Stomach (tissue), 4 donors: ENCODE data around the gene PDSS2.
"Not testable (repeated sequence)": the region's sequence is repeated elsewhere in the genome, so short reads cannot be mapped to it uniquely, and the experiment has no call there.

Experiments
- CTCF ChIP-seq, 7 experiments: fragments of 450-650 bp in 4 of 7; fragments of 200-600 bp in 3 of 7; sonication (generic) in 3 of 7; IDR thresholded peaks; one replicate each; pipeline ENCODE4 v1.5.1; 2016 to 2019; ENCODE audit warnings: antibody characterized with exemption in 7 of 7, control low read depth in 2 of 7, mild to moderate bottlenecking in 1 of 7
- EP300 ChIP-seq: sonication (generic); formaldehyde crosslinking; IDR thresholded peaks from one replicate; pipeline ENCODE4 v1.6.1; 2017; ENCODE audit warnings: antibody characterized with exemption
- POLR2A ChIP-seq, 4 donors: fragments of 450-650 bp; IDR thresholded peaks; one replicate each; pipeline ENCODE4 v1.6.1; 2016; ENCODE audit warnings: antibody characterized with exemption in 4 of 4, control low read depth in 2 of 4, mild to moderate bottlenecking in 1 of 4, moderate library complexity in 1 of 4
- POLR2AphosphoS5 ChIP-seq, 3 donors: sonication (generic); formaldehyde crosslinking; IDR thresholded peaks; one replicate each; pipeline ENCODE4 v1.6.1; 2016; ENCODE audit warnings: antibody characterized with exemption in 3 of 3

- not testable (repeated sequence) for TF ChIP-seq POLR2AphosphoS5 (IDR thresholded peaks at IDR 0.05); CTCF (IDR thresholded peaks at IDR 0.05); POLR2A (IDR thresholded peaks at IDR 0.05); EP300
Measured at GRCh38 chr6:107475360-107475759, 16.0 kb upstream of the PDSS2 start.
